Measurements from ENCODE around the gene TMEM204.

TMEM204 gene

GRCh38 chr16:1505073-1505844 is 28.2 kb upstream of the TMEM204 start:
- no peak for DNase-seq (ENCODE audit: low read depth, low spot score)
- no peak overlapping the region for H3K4me3 ChIP-seq (ENCODE audit: low read depth, low read length)
- TF ChIP-seq CTCF (IDR thresholded peaks at IDR 0.05; ENCODE audit: low read depth, low read length): no peak
- in situ Hi-C loops (cut with HindIII; ENCODE audit: low sequenced_read_pairs): no loop called here

GRCh38 chr16:1505912-1506311 is 27.6 kb upstream of the TMEM204 start:
- in situ Hi-C loops (cut with HindIII; ENCODE audit: low sequenced_read_pairs): no loop called here
- DNase-seq (ENCODE audit: low read depth, low spot score): no peak
- H3K4me3 ChIP-seq (ENCODE audit: low read depth, low read length): no peak overlapping the region
- TF ChIP-seq CTCF (IDR thresholded peaks at IDR 0.05; ENCODE audit: low read depth, low read length): no peak

GRCh38 chr16:1506494-1507213 is 26.8 kb upstream of the TMEM204 start:
- in situ Hi-C loops (cut with HindIII; ENCODE audit: low sequenced_read_pairs): no loop called here
- DNase-seq (ENCODE audit: low read depth, low spot score): no peak
- no peak for TF ChIP-seq CTCF (IDR thresholded peaks at IDR 0.05; ENCODE audit: low read depth, low read length)
- no peak overlapping the region for H3K4me3 ChIP-seq (ENCODE audit: low read depth, low read length)

GRCh38 chr16:1508494-1509187 is 24.8 kb upstream of the TMEM204 start:
- no peak for DNase-seq (ENCODE audit: low read depth, low spot score)
- no peak overlapping the region for H3K4me3 ChIP-seq (ENCODE audit: low read depth, low read length)
- TF ChIP-seq CTCF (IDR thresholded peaks at IDR 0.05; ENCODE audit: low read depth, low read length): no peak
- in situ Hi-C loops (cut with HindIII; ENCODE audit: low sequenced_read_pairs): no loop called here

- no peak for DNase-seq (ENCODE audit: low read depth, low spot score)
- H3K4me3 ChIP-seq (ENCODE audit: low read depth, low read length): no peak overlapping the region
- in situ Hi-C loops (cut with HindIII; ENCODE audit: low sequenced_read_pairs): no loop called here
- no peak for TF ChIP-seq CTCF (IDR thresholded peaks at IDR 0.05; ENCODE audit: low read depth, low read length)
Measured at GRCh38 chr16:1509307-1510221, 23.9 kb upstream of the TMEM204 start.

GRCh38 chr16:1510272-1510671 is 23.2 kb upstream of the TMEM204 start:
- DNase-seq (ENCODE audit: low read depth, low spot score): no peak
- TF ChIP-seq CTCF (IDR thresholded peaks at IDR 0.05; ENCODE audit: low read depth, low read length): no peak
- in situ Hi-C loops (cut with HindIII; ENCODE audit: low sequenced_read_pairs): no loop called here
- no peak overlapping the region for H3K4me3 ChIP-seq (ENCODE audit: low read depth, low read length)

Data from astrocyte of the spinal cord (primary cell).